ENCODE data around the gene RGL2.

DNA sequence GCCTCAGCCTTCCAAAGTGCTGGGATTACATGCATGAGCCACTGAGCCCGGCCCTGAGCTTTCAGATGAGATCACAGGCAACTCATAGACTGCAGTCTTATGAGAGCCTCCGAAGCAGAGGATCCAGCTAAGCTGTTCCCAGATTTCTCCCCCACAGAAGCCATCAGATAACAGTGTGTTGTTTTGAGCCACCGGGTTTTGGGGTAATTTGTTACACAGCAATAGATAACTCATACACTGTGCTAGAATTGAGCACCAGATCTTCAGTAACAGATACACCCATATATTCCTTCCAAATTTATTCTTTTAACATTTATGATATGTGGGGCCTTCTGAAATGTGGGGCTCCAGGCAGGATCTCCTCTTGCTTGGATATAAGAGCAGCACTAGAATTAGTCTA, 37.8 kb upstream of the RGL2 start:
- TF ChIP-seq, protein P1, sequence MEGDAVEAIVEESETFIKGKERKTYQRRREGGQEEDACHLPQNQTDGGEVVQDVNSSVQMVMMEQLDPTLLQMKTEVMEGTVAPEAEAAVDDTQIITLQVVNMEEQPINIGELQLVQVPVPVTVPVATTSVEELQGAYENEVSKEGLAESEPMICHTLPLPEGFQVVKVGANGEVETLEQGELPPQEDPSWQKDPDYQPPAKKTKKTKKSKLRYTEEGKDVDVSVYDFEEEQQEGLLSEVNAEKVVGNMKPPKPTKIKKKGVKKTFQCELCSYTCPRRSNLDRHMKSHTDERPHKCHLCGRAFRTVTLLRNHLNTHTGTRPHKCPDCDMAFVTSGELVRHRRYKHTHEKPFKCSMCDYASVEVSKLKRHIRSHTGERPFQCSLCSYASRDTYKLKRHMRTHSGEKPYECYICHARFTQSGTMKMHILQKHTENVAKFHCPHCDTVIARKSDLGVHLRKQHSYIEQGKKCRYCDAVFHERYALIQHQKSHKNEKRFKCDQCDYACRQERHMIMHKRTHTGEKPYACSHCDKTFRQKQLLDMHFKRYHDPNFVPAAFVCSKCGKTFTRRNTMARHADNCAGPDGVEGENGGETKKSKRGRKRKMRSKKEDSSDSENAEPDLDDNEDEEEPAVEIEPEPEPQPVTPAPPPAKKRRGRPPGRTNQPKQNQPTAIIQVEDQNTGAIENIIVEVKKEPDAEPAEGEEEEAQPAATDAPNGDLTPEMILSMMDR (IDR thresholded peaks at IDR 0.05; ENCODE audit: low read depth, low read length): no peak
- TF ChIP-seq EZH2phosphoT487 (IDR thresholded peaks at IDR 0.05; ENCODE audit: low read depth): no peak
